ENCODE measurements around the gene SELP.

- TF ChIP-seq POLR2A (IDR thresholded peaks at IDR 0.05; ENCODE audit: low read length) (no peak), GATA1 (IDR thresholded peaks at IDR 0.05; ENCODE audit: low read depth, low read length) (no peak)
Measured at GRCh38 chr1:169630006-169630405, at the start of gene SELP.

Measured in erythroblast (primary cell).